Measurements from ENCODE around the gene TNFSF13B. TPM values are rescaled to one million over a fixed set of nuclear protein-coding genes. Genes with fewer than 3 reads are reported as not detected.

TNFSF13B gene
- total RNA-seq, 2 experiments from 2014 or later = 2.8 to 4.4 TPM

GRCh38 chr13:108352599-108352998, 83.1 kb downstream of the TNFSF13B start:
- Mint-ChIP-seq H3K36me3 (ENCODE audit: low read depth) (no peaks in the 10 kb centered on the region), H3K4me3 (no peak overlapping the region), H3K27me3 (peaks cover 2% of the 10 kb centered on the region), H3K9me3 (no peaks in the 10 kb centered on the region), H3K4me1 (ENCODE audit: low read depth) (no peaks in the 10 kb centered on the region), H3K27ac (no peak overlapping the region)
- TF ChIP-seq CTCF (IDR thresholded peaks at IDR 0.05) = no peak
- DNase-seq (no peak), ATAC-seq (no peak)
- CTCF ChIA-PET = interaction anchor here (0.6 kb wide), 1 partner anchor 30 kb away, joined by 4 read pairs; no protein-coding TSS in a partner anchor
- POLR2A ChIA-PET = interaction anchor here (0.5 kb wide), 1 partner anchor 21 kb away, joined by 3 read pairs; no protein-coding TSS in a partner anchor
- intact Hi-C loops (cut with micrococcal nuclease) = no loop called here

DNA sequence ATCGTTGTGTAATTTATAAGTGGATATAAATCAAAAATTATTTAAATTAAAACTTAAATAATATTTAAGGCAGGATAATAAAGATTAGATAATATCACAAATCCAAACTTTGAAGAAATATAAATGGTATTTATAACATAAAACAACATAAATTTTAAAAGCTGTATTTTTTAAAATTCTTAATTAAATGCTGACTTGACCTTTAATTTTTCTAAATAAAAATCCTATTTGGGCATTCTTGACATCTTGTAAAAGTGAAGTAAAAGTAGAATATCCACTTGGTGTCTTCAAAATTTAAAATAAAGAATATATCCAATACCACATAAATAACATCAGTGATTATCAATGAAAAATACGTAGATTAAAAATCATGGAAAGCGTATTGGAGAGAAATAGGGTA, 87.7 kb downstream of the TNFSF13B start:
- CTCF ChIA-PET = no interaction called here

More for the DNA sequence above, 87.7 kb downstream of the TNFSF13B start:
- Mint-ChIP-seq H3K27ac (no peak overlapping the region), H3K36me3 (ENCODE audit: low read depth) (no peaks in the 10 kb centered on the region), H3K9me3 (no peaks in the 10 kb centered on the region), H3K4me1 (ENCODE audit: low read depth) (no peaks in the 10 kb centered on the region), H3K4me3 (no peak overlapping the region), H3K27me3 (peaks cover 9% of the 10 kb centered on the region)
- TF ChIP-seq CTCF (IDR thresholded peaks at IDR 0.05) = no peak
- intact Hi-C loops (cut with micrococcal nuclease) = no loop called here
- DNase-seq (no peak), ATAC-seq (no peak)
- POLR2A ChIA-PET = no interaction called here

Other genes with a start within 250 kb of the TNFSF13B start
- 1 to 10 TPM; 5.7 to 6.1 TPM for gene LIG4, start 54.2 kb upstream of the TNFSF13B start, total RNA-seq
- 1 to 10 TPM; 3.8 to 4.1 TPM for gene ABHD13, start 51.3 kb upstream of the TNFSF13B start, total RNA-seq